ENCODE measurements around the gene SETD7.

Gene SETD7

GRCh38 chr4:139540161-139540560, 15.9 kb downstream of the SETD7 start:
- no peaks in the 10 kb centered on the region for H3K27me3 ChIP-seq (replicated peaks; ENCODE audit: control insufficient read depth, insufficient read depth, low read length)
- peak; percentile 34 for DNase-seq (ENCODE audit: low read depth)
- peaks cover 38% of the 10 kb centered on the region for H3K36me3 ChIP-seq (ENCODE audit: control insufficient read depth, insufficient read depth, low read length, severe bottlenecking)
- peak overlapping the region; percentile 58 for H3K4me3 ChIP-seq (ENCODE audit: low read length)
- peaks cover 29% of the 10 kb centered on the region for H3K4me1 ChIP-seq (ENCODE audit: control insufficient read depth, insufficient read depth, low read length)
- no peaks in the 10 kb centered on the region for H3K9me3 ChIP-seq (ENCODE audit: control insufficient read depth, low read length)
- no peak overlapping the region for H3K9ac ChIP-seq (ENCODE audit: low read length)

GRCh38 chr4:139537292-139537691, 18.7 kb downstream of the SETD7 start:
- DNase-seq (ENCODE audit: low read depth) = no peak
- Histone ChIP-seq H3K4me3 (ENCODE audit: low read length) (no peak overlapping the region), H3K9ac (ENCODE audit: low read length) (no peak overlapping the region), H3K36me3 (ENCODE audit: control insufficient read depth, insufficient read depth, low read length, severe bottlenecking) (peaks cover 32% of the 10 kb centered on the region), H3K27me3 (replicated peaks; ENCODE audit: control insufficient read depth, insufficient read depth, low read length) (no peaks in the 10 kb centered on the region), H3K9me3 (ENCODE audit: control insufficient read depth, low read length) (no peaks in the 10 kb centered on the region), H3K4me1 (ENCODE audit: control insufficient read depth, insufficient read depth, low read length) (peaks cover 36% of the 10 kb centered on the region)

- H3K36me3 ChIP-seq (ENCODE audit: control insufficient read depth, insufficient read depth, low read length, severe bottlenecking) = peaks cover 31% of the 10 kb centered on the region
- H3K27me3 ChIP-seq (replicated peaks; ENCODE audit: control insufficient read depth, insufficient read depth, low read length) = no peaks in the 10 kb centered on the region
- H3K4me1 ChIP-seq (ENCODE audit: control insufficient read depth, insufficient read depth, low read length) = peaks cover 32% of the 10 kb centered on the region
- no peak overlapping the region for H3K4me3 ChIP-seq (ENCODE audit: low read length)
- no peaks in the 10 kb centered on the region for H3K9me3 ChIP-seq (ENCODE audit: control insufficient read depth, low read length)
- H3K9ac ChIP-seq (ENCODE audit: low read length) = no peak overlapping the region
- no peak for DNase-seq (ENCODE audit: low read depth)
Measured at GRCh38 chr4:139535871-139536234, 20.2 kb downstream of the SETD7 start.

GRCh38 chr4:139535228-139535870, 20.7 kb downstream of the SETD7 start:
- H3K9ac ChIP-seq (ENCODE audit: low read length) = no peak overlapping the region
- DNase-seq (ENCODE audit: low read depth) = no peak
- peaks cover 29% of the 10 kb centered on the region for H3K36me3 ChIP-seq (ENCODE audit: control insufficient read depth, insufficient read depth, low read length, severe bottlenecking)
- H3K4me3 ChIP-seq (ENCODE audit: low read length) = no peak overlapping the region
- H3K27me3 ChIP-seq (replicated peaks; ENCODE audit: control insufficient read depth, insufficient read depth, low read length) = no peaks in the 10 kb centered on the region
- peaks cover 27% of the 10 kb centered on the region for H3K4me1 ChIP-seq (ENCODE audit: control insufficient read depth, insufficient read depth, low read length)
- no peaks in the 10 kb centered on the region for H3K9me3 ChIP-seq (ENCODE audit: control insufficient read depth, low read length)

- Histone ChIP-seq H3K36me3 (ENCODE audit: control insufficient read depth, insufficient read depth, low read length, severe bottlenecking) (peaks cover 29% of the 10 kb centered on the region), H3K4me1 (ENCODE audit: control insufficient read depth, insufficient read depth, low read length) (peaks cover 18% of the 10 kb centered on the region), H3K9me3 (ENCODE audit: control insufficient read depth, low read length) (no peaks in the 10 kb centered on the region), H3K27me3 (replicated peaks; ENCODE audit: control insufficient read depth, insufficient read depth, low read length) (no peaks in the 10 kb centered on the region), H3K9ac (ENCODE audit: low read length) (no peak overlapping the region), H3K4me3 (ENCODE audit: low read length) (no peak overlapping the region)
- no peak for DNase-seq (ENCODE audit: low read depth)
Measured at GRCh38 chr4:139534287-139534950, 21.6 kb downstream of the SETD7 start.

- Histone ChIP-seq H3K36me3 (ENCODE audit: control insufficient read depth, insufficient read depth, low read length, severe bottlenecking) (peaks cover 29% of the 10 kb centered on the region), H3K9ac (ENCODE audit: low read length) (no peak overlapping the region)
- no peak for DNase-seq (ENCODE audit: low read depth)
Measured at GRCh38 chr4:139533511-139533910, 22.5 kb downstream of the SETD7 start.

GRCh38 chr4:139532947-139533346, 23.1 kb downstream of the SETD7 start:
- H3K9ac ChIP-seq (ENCODE audit: low read length) = no peak overlapping the region
- DNase-seq (ENCODE audit: low read depth) = no peak
- H3K27me3 ChIP-seq (replicated peaks; ENCODE audit: control insufficient read depth, insufficient read depth, low read length) = no peaks in the 10 kb centered on the region
- no peaks in the 10 kb centered on the region for H3K9me3 ChIP-seq (ENCODE audit: control insufficient read depth, low read length)
- peaks cover 34% of the 10 kb centered on the region for H3K36me3 ChIP-seq (ENCODE audit: control insufficient read depth, insufficient read depth, low read length, severe bottlenecking)
- H3K4me3 ChIP-seq (ENCODE audit: low read length) = no peak overlapping the region
- peaks cover 29% of the 10 kb centered on the region for H3K4me1 ChIP-seq (ENCODE audit: control insufficient read depth, insufficient read depth, low read length)

More at GRCh38 chr4:139533511-139533910, 22.5 kb downstream of the SETD7 start:
- no peaks in the 10 kb centered on the region for H3K9me3 ChIP-seq (ENCODE audit: control insufficient read depth, low read length)
- H3K27me3 ChIP-seq (replicated peaks; ENCODE audit: control insufficient read depth, insufficient read depth, low read length) = no peaks in the 10 kb centered on the region
- H3K4me3 ChIP-seq (ENCODE audit: low read length) = no peak overlapping the region
- peaks cover 24% of the 10 kb centered on the region for H3K4me1 ChIP-seq (ENCODE audit: control insufficient read depth, insufficient read depth, low read length)

GRCh38 chr4:139530833-139531427, 25.1 kb downstream of the SETD7 start:
- DNase-seq (ENCODE audit: low read depth) = peak; percentile 41
- H3K4me3 ChIP-seq (ENCODE audit: low read length) = no peak overlapping the region
- H3K36me3 ChIP-seq (ENCODE audit: control insufficient read depth, insufficient read depth, low read length, severe bottlenecking) = peaks cover 49% of the 10 kb centered on the region
- no peak overlapping the region for H3K9ac ChIP-seq (ENCODE audit: low read length)
- H3K27me3 ChIP-seq (replicated peaks; ENCODE audit: control insufficient read depth, insufficient read depth, low read length) = no peaks in the 10 kb centered on the region
- H3K9me3 ChIP-seq (ENCODE audit: control insufficient read depth, low read length) = no peaks in the 10 kb centered on the region
- H3K4me1 ChIP-seq (ENCODE audit: control insufficient read depth, insufficient read depth, low read length) = peaks cover 28% of the 10 kb centered on the region

GRCh38 chr4:139528377-139529005, 27.5 kb downstream of the SETD7 start:
- H3K4me3 ChIP-seq (ENCODE audit: low read length) = peak overlapping the region; percentile 20
- H3K9ac ChIP-seq (ENCODE audit: low read length) = no peak overlapping the region
- no peaks in the 10 kb centered on the region for H3K9me3 ChIP-seq (ENCODE audit: control insufficient read depth, low read length)
- DNase-seq (ENCODE audit: low read depth) = peak; percentile 81
- peaks cover 65% of the 10 kb centered on the region for H3K36me3 ChIP-seq (ENCODE audit: control insufficient read depth, insufficient read depth, low read length, severe bottlenecking)
- H3K27me3 ChIP-seq (replicated peaks; ENCODE audit: control insufficient read depth, insufficient read depth, low read length) = no peaks in the 10 kb centered on the region
- peaks cover 28% of the 10 kb centered on the region for H3K4me1 ChIP-seq (ENCODE audit: control insufficient read depth, insufficient read depth, low read length)

- no peak overlapping the region for H3K4me3 ChIP-seq (ENCODE audit: low read length)
- peaks cover 26% of the 10 kb centered on the region for H3K4me1 ChIP-seq (ENCODE audit: control insufficient read depth, insufficient read depth, low read length)
- DNase-seq (ENCODE audit: low read depth) = no peak
- H3K9me3 ChIP-seq (ENCODE audit: control insufficient read depth, low read length) = no peaks in the 10 kb centered on the region
- H3K9ac ChIP-seq (ENCODE audit: low read length) = no peak overlapping the region
- H3K36me3 ChIP-seq (ENCODE audit: control insufficient read depth, insufficient read depth, low read length, severe bottlenecking) = peaks cover 66% of the 10 kb centered on the region
- H3K27me3 ChIP-seq (replicated peaks; ENCODE audit: control insufficient read depth, insufficient read depth, low read length) = no peaks in the 10 kb centered on the region
Measured at GRCh38 chr4:139526928-139527327, 29.1 kb downstream of the SETD7 start.

- Histone ChIP-seq H3K4me1 (ENCODE audit: control insufficient read depth, insufficient read depth, low read length) (peaks cover 26% of the 10 kb centered on the region), H3K36me3 (ENCODE audit: control insufficient read depth, insufficient read depth, low read length, severe bottlenecking) (peaks cover 72% of the 10 kb centered on the region), H3K27me3 (replicated peaks; ENCODE audit: control insufficient read depth, insufficient read depth, low read length) (no peaks in the 10 kb centered on the region), H3K9me3 (ENCODE audit: control insufficient read depth, low read length) (no peaks in the 10 kb centered on the region), H3K4me3 (ENCODE audit: low read length) (no peak overlapping the region), H3K9ac (ENCODE audit: low read length) (no peak overlapping the region)
- no peak for DNase-seq (ENCODE audit: low read depth)
Measured at GRCh38 chr4:139525414-139525813, 30.6 kb downstream of the SETD7 start.
